Smooth muscle cell (in vitro differentiated cells): ENCODE results near the gene MRNIP. TPM values are rescaled to one million over a fixed set of nuclear protein-coding genes. Genes with fewer than 3 reads are reported as not detected.

ENCODE experiments used
- DNase-seq: peaks from one replicate; lab custom pipeline; 2025; ENCODE audit not compliant: unreplicated experiment; lab: John Stamatoyannopoulos, UW
- H2AFZ ChIP-seq: fragments of 200-600 bp; sonication (generic); 2 replicates; pipeline ENCODE4 v1.6.0; 2016; ENCODE audit warnings: antibody characterized with exemption, low read depth, mild to moderate bottlenecking
- H3F3A ChIP-seq: fragments of 200-600 bp; sonication (generic); 2 replicates; pipeline ENCODE4 v1.6.0; 2017; ENCODE audit warnings: antibody characterized with exemption, low read depth
- H3K27ac ChIP-seq: fragments of 200-600 bp; sonication (generic); 2 replicates; pipeline ENCODE4 v1.5.1; 2016; ENCODE audit warnings: low read depth, mild to moderate bottlenecking
- H3K27me3 ChIP-seq: fragments of 200-600 bp; sonication (generic); 2 replicates; pipeline ENCODE4 v1.6.1; 2016; ENCODE audit warnings: low read depth, mild to moderate bottlenecking
- H3K36me3 ChIP-seq: fragments of 200-600 bp; sonication (generic); 2 replicates; pipeline ENCODE4 v1.5.1; 2016; ENCODE audit warnings: low read depth
- H3K4me1 ChIP-seq: fragments of 200-600 bp; sonication (generic); 2 replicates; pipeline ENCODE4 v1.5.1; 2016; ENCODE audit warnings: low read depth
- H3K4me2 ChIP-seq: fragments of 200-600 bp; sonication (generic); 2 replicates; pipeline ENCODE4 v1.6.0; 2016; ENCODE audit warnings: mild to moderate bottlenecking
- H3K4me3 ChIP-seq: fragments of 200-600 bp; sonication (generic); 2 replicates; pipeline ENCODE4 v1.5.1; 2016; ENCODE audit warnings: mild to moderate bottlenecking
- H3K79me2 ChIP-seq: fragments of 200-600 bp; sonication (generic); 2 replicates; pipeline ENCODE4 v1.6.0; 2016; ENCODE audit warnings: low read depth, mild to moderate bottlenecking
- H3K9ac ChIP-seq: fragments of 200-600 bp; sonication (generic); 2 replicates; pipeline ENCODE4 v1.6.0; 2016; ENCODE audit warnings: low read depth
- H3K9me3 ChIP-seq: fragments of 200-600 bp; sonication (generic); replicated peaks from 2 replicates; pipeline ENCODE4 v1.5.1; 2016; ENCODE audit warnings: low read depth
- H4K20me1 ChIP-seq: fragments of 200-600 bp; sonication (generic); 2 replicates; pipeline ENCODE4 v1.6.0; 2016; ENCODE audit warnings: low read depth
- WGBS: methylation state at CpG from one replicate; pipeline ENCODE4 v1.1.7; 2016; ENCODE audit warnings: low lambda C conversion rate; 5-methylcytosine and 5-hydroxymethylcytosine counted together
- polyA plus RNA-seq: library from polyadenylated mRNA; unstranded; fragments of >200 nt; fragmentation: Nextera tagmentation; extraction: Ambion mirVana; gene quantifications from 2 replicates; pipeline ENCODE4 v1.2.1, GENCODE V29; 2016
- total RNA-seq: library from RNA; depleted of rRNA; stranded (reverse); fragments of >200 nt; gene quantifications from 2 replicates; pipeline ENCODE4 v1.2.3, GENCODE V29; 2014
- TF ChIP-seq, protein P1 (sequence below): fragments of 200-600 bp; sonication (generic); IDR thresholded peaks from 2 replicates; pipeline ENCODE4 v1.5.1; 2017; ENCODE audit warnings: borderline replicate concordance, mild to moderate bottlenecking, antibody characterized with exemption; ENCODE audit not compliant: insufficient read depth, poor library complexity, severe bottlenecking

MRNIP gene
- total and polyA plus RNA-seq, 2 experiments from 2014 or later, result 11.9 to 16.5 TPM

- Histone ChIP-seq H3K4me3 (no peak overlapping the region), H3F3A (no peaks in the 10 kb centered on the region), H3K4me1 (no peaks in the 10 kb centered on the region), H3K9me3 (peaks cover 11% of the 10 kb centered on the region), H2AFZ (no peak overlapping the region), H3K4me2 (no peak overlapping the region), H3K36me3 (peaks cover 25% of the 10 kb centered on the region), H4K20me1 (no peaks in the 10 kb centered on the region), H3K27me3 (no peaks in the 10 kb centered on the region), H3K9ac (no peak overlapping the region), H3K79me2 (no peaks in the 10 kb centered on the region), H3K27ac (no peak overlapping the region)
- DNase-seq, result no peak
- WGBS, result 97% methylated on average over 25 of the region's 25 CpGs
- TF ChIP-seq, protein P1, sequence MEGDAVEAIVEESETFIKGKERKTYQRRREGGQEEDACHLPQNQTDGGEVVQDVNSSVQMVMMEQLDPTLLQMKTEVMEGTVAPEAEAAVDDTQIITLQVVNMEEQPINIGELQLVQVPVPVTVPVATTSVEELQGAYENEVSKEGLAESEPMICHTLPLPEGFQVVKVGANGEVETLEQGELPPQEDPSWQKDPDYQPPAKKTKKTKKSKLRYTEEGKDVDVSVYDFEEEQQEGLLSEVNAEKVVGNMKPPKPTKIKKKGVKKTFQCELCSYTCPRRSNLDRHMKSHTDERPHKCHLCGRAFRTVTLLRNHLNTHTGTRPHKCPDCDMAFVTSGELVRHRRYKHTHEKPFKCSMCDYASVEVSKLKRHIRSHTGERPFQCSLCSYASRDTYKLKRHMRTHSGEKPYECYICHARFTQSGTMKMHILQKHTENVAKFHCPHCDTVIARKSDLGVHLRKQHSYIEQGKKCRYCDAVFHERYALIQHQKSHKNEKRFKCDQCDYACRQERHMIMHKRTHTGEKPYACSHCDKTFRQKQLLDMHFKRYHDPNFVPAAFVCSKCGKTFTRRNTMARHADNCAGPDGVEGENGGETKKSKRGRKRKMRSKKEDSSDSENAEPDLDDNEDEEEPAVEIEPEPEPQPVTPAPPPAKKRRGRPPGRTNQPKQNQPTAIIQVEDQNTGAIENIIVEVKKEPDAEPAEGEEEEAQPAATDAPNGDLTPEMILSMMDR, result no peak
Observed at GRCh38 chr5:179880848-179881590, 22.4 kb upstream of the MRNIP start.

DNA sequence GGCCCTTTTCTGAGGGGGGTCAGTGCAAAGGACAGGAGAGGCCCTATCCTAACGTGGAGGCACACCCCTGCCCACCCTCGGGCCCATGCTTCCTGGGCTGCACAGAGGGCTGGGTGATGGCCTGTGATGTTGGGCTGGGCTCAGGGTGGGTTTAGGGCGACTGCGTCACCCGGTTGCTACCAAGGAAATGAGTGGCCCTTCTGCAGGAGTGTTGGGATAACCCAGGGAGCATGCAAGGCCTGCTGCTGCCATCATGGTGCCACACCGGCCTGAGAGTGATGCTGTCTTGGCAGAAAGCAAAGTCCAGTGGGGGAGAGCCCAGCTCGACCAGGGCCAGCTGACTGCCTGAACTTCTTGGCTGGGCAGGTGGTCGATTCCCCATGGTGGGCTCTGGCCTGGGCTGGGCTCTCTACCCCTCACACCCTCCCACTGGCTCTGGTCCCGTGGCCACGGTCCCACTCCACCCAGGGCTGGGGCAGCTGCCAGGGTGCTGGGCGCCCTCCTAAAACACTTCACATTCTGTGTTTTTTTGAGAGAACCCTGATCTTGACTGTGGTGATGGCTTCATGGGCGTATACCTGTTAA lies 21.5 kb upstream of the MRNIP start:
- no peak overlapping the region for H3K4me3 ChIP-seq
- H3K27me3 ChIP-seq, result no peaks in the 10 kb centered on the region
- WGBS, result 92% methylated on average over 12 of the region's 12 CpGs
- no peaks in the 10 kb centered on the region for H3K4me1 ChIP-seq
- H3K27ac ChIP-seq, result no peak overlapping the region
- H3K4me2 ChIP-seq, result no peak overlapping the region
- no peaks in the 10 kb centered on the region for H4K20me1 ChIP-seq
- TF ChIP-seq, protein P1, result no peak
- DNase-seq, result no peak
- H2AFZ ChIP-seq, result no peak overlapping the region
- peaks cover 11% of the 10 kb centered on the region for H3K9me3 ChIP-seq
- no peak overlapping the region for H3K9ac ChIP-seq
- H3F3A ChIP-seq, result no peaks in the 10 kb centered on the region
- H3K79me2 ChIP-seq, result no peaks in the 10 kb centered on the region
- H3K36me3 ChIP-seq, result peaks cover 24% of the 10 kb centered on the region

- Histone ChIP-seq H3K4me2 (no peak overlapping the region), H3K27me3 (no peaks in the 10 kb centered on the region), H3K4me1 (no peaks in the 10 kb centered on the region), H3K36me3 (peaks cover 19% of the 10 kb centered on the region), H4K20me1 (no peaks in the 10 kb centered on the region), H3K4me3 (no peak overlapping the region), H3K79me2 (no peaks in the 10 kb centered on the region), H3K9ac (no peak overlapping the region), H3F3A (no peaks in the 10 kb centered on the region), H3K9me3 (peaks cover 11% of the 10 kb centered on the region), H2AFZ (no peak overlapping the region), H3K27ac (no peak overlapping the region)
- 96% methylated on average over 13 of the region's 13 CpGs for WGBS
- no peak for DNase-seq
- TF ChIP-seq, protein P1, result no peak
Observed at GRCh38 chr5:179879690-179880010, 21.0 kb upstream of the MRNIP start.
